ACC112 (cell line): ENCODE results near the gene KRTAP4-9.
"Not testable (repeated sequence)": the region's sequence is repeated elsewhere in the genome, so short reads cannot be mapped to it uniquely, and the experiment has no call there.

ENCODE experiments used
- H2AFZ ChIP-seq: fragments of 200-600 bp; sonication (generic); one replicate; pipeline ENCODE4 v1.6.0; 2017; ENCODE audit warnings: antibody characterized with exemption, low read length; ENCODE audit not compliant: unreplicated experiment
- H3K27ac ChIP-seq: fragments of 200-600 bp; sonication (generic); 2 replicates; pipeline ENCODE4 v1.5.1; 2014; ENCODE audit warnings: low read depth, mild to moderate bottlenecking, antibody characterized with exemption, low read length, moderate library complexity
- H3K27me3 ChIP-seq: fragments of 200-600 bp; sonication (generic); 2 replicates; pipeline ENCODE4 v1.6.1; 2014; ENCODE audit warnings: mild to moderate bottlenecking, antibody characterized with exemption, low read length, moderate library complexity, mixed read lengths; ENCODE audit not compliant: insufficient read depth
- H3K36me3 ChIP-seq: fragments of 200-600 bp; sonication (generic); 2 replicates; pipeline ENCODE4 v1.6.1; 2016; ENCODE audit warnings: mild to moderate bottlenecking, antibody characterized with exemption, low read length, moderate library complexity, mixed read lengths; ENCODE audit not compliant: insufficient read depth
- H3K4me1 ChIP-seq: fragments of 200-600 bp; sonication (generic); one replicate; pipeline ENCODE4 v1.6.1; 2016; ENCODE audit warnings: low read length, mixed read lengths; ENCODE audit not compliant: insufficient read depth, unreplicated experiment, control insufficient read depth
- H3K4me3 ChIP-seq: fragments of 200-600 bp; sonication (generic); 2 replicates; pipeline ENCODE4 v1.5.1; 2014; ENCODE audit warnings: mild to moderate bottlenecking, low read depth, low read length
- H3K79me2 ChIP-seq: fragments of 200-600 bp; sonication (generic); one replicate; pipeline ENCODE4 v1.6.0; 2016; ENCODE audit warnings: low read length; ENCODE audit not compliant: control insufficient read depth, unreplicated experiment, insufficient read depth

Gene KRTAP4-9

DNA sequence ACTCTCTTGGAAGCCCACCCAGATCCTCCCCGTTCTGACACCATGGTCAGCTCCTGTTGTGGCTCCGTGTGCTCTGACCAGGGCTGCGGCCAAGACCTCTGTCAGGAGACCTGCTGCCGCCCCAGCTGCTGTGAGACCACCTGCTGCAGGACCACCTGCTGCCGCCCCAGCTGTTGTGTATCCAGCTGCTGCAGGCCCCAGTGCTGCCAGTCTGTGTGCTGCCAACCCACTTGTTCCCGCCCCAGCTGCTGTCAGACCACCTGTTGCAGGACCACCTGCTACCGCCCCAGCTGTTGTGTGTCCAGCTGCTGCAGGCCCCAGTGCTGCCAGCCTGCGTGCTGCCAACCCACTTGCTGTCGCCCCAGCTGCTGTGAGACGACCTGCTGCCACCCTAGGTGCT, at the start of gene KRTAP4-9:
KRTAP4-9 (plus strand) TSS at position 43 of the 400 bp plus-strand sequence; CDS start at position 43, 0 bp downstream.
- not testable (repeated sequence) for H2AFZ ChIP-seq, H3K4me3 ChIP-seq, H3K27me3 ChIP-seq, H3K36me3 ChIP-seq, H3K79me2 ChIP-seq
- H3K4me1 ChIP-seq, result peaks cover 12% of the 10 kb centered on the region
- H3K27ac ChIP-seq, result peak within 1 kb of the TSS; percentile 50

DNA sequence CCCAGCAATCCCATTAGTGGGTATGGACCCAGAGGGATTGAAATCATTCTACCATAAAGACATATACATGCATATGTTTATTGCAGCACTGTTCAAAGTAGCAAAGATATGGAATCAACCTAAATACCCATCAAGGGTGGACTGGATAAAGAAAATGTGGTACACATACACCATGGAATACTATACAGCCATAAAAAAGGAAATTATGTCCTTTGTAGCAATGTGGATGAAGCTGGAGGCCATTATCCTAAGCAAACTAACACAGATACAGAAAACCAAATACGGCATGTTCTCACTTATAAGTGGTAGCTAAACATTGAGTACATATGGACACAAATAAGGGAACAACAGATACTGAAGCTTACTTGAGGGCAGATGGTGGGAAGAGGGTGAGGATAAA, 47.6 kb upstream of the KRTAP4-9 start:
- no peak overlapping the region for H3K4me3 ChIP-seq
- no peak overlapping the region for H3K27ac ChIP-seq
- no peaks in the 10 kb centered on the region for H3K79me2 ChIP-seq
- peaks cover 38% of the 10 kb centered on the region for H3K4me1 ChIP-seq
- H3K36me3 ChIP-seq, result 0 out of 2 replicates have a peak, but pooled peaks cover 4% of the 10 kb centered on the region
- H3K27me3 ChIP-seq, result no peaks in the 10 kb centered on the region
- H2AFZ ChIP-seq, result no peak overlapping the region

DNA sequence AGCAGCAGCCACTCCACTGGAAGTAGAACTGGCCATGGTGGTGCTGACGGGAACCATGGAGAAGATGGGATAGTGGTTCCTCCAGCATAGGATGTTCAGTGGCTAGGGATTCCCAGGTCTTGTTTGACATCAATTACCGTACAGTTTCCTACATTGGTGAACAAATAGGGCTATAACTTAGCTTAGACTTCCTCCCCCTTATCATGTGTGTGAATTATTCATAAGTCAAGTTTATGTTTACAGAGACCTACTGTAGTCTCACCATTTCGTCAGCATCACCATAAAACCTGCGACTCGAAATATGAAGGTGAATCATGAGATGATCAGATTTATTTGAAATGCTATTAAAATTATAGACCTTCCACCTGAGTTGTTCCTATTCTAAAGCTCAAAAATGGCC, 46.4 kb upstream of the KRTAP4-9 start:
- Histone ChIP-seq H3K4me3 (no peak overlapping the region), H3K27ac (peak overlapping the region; percentile 93), H3K27me3 (no peaks in the 10 kb centered on the region), H3K4me1 (peaks cover 49% of the 10 kb centered on the region), H2AFZ (no peak overlapping the region), H3K36me3 (no peaks in the 10 kb centered on the region), H3K79me2 (no peaks in the 10 kb centered on the region)

DNA sequence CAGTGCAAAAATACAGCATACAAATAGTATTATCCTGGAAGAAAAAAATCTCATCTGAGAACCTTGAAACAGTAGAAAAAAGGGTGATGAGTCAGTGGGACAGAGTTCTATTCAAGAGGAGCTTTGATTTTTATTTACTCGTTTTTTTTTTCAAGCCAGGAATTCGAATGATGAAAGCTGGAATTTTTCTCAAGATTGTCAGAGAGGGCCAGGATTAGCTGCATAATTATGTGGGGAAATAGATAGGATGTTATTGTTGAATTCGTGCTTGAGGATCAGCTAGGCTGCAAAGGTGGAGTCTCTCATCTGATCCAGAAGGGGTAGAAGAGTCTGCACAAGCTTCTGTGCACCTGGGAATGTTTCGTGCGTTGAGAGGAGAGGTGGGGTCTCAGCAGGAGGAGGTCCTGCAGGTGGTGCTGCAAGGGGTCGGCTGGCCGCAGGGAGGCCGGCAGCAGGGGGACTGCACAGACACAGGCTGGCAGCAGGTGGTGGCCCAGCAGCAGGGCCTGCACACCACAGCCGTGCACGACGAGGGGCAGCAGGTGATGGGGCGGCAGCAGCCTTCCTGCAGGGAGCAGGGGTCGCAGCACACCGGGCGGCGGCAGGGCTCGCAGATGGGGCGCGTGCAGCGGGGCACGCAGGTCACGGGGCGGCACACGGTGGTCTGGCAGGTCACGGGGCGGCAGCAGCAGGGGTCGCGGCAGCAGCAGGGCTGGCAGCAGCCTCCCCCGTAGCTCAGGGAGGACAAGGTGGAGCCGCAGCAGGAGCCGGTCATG, 45.7 kb upstream of the KRTAP4-9 start:
- not testable (repeated sequence) for H3K4me3 ChIP-seq, H3K79me2 ChIP-seq, H3K36me3 ChIP-seq, H3K27me3 ChIP-seq, H2AFZ ChIP-seq
- Histone ChIP-seq H3K27ac (peak overlapping the region; percentile 93), H3K4me1 (peaks cover 49% of the 10 kb centered on the region)

DNA sequence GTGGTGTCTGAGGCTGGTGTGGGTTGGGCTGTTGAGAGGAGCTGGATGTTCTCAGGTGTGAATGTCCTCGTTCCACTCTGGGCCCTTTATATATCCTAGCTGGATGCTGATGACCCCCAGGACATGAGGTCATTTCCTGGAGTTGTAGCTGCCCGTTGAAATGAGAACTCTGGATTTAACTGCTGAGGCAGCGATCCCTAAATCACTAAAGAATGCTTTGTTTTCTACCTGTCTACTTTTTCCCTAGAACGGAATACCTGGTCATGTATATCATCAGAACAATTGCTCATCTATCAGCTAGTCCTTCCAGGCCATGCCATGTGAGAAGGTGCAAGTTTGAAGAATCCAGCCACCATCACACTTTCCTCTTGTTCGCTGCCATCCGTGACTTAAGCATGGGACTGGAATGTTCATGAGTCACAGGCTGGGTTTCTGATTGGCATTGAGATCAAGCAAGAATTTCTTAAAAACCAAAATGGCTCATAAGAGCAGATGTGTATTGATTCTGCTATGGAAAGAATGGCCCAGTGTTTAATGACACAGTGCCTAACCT, 45.1 kb upstream of the KRTAP4-9 start, which contains the start of gene KRTAP2-3:
KRTAP2-3 (minus strand) TSS at position 63 of the 553 bp plus-strand sequence. CDS start 64 bp downstream, outside the sequence.
- H3K27ac ChIP-seq, result peak within 1 kb of the TSS; percentile 93
- no peaks in the 10 kb centered on the region for H3K27me3 ChIP-seq
- H3K4me1 ChIP-seq, result peaks cover 49% of the 10 kb centered on the region
- H3K79me2 ChIP-seq, result no peaks in the 10 kb centered on the region
- no peak within 1 kb of the TSS; the same call in 1 of the 2 replicates for H3K4me3 ChIP-seq
- H3K36me3 ChIP-seq, result no peaks in the 10 kb centered on the region
- peak within 1 kb of the TSS; percentile 53 for H2AFZ ChIP-seq

DNA sequence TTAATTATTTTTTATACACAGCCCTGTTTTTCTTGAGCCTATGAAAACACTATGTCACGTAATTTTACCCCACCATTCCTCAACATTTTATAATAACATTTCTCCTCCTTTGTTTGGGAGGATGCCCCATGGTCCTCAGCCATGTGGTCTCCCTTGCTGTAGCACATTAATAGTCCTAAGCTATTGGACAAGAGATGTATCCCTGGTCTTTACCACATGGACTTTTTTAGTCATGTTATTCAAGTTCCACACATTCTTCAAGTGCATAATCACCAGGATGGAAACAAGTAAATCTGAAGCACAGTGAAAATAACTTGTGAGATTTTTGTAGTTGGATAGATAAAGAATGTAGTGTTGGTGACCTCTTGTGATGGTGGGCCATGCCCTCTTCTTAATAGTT, 43.2 kb upstream of the KRTAP4-9 start:
- H2AFZ ChIP-seq, result peak overlapping the region; percentile 58
- no peaks in the 10 kb centered on the region for H3K27me3 ChIP-seq
- no peaks in the 10 kb centered on the region for H3K79me2 ChIP-seq
- peaks cover 60% of the 10 kb centered on the region for H3K4me1 ChIP-seq
- H3K27ac ChIP-seq, result peak overlapping the region; percentile 93
- no peaks in the 10 kb centered on the region for H3K36me3 ChIP-seq
- no peak overlapping the region for H3K4me3 ChIP-seq

DNA sequence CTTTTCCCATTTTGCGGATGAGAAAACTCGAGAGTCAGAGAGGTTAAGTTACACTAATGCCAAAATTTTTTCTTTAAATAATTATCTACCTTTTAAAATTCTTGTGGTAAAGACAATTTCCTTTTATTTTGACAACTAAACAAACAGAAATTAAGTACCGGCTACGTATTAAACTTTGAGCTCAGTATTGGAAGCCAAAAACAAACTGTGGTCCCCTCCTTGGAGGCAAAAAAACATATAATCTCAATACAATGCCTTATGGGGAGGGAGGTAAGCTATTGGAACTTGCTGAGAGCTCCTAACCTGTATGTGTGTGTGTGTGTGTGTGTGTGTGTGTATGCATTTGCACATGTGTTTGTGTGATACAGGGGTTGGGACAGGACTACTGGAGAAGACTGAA, 41.7 kb upstream of the KRTAP4-9 start:
- Histone ChIP-seq H3K4me1 (peaks cover 62% of the 10 kb centered on the region), H3K27me3 (no peaks in the 10 kb centered on the region), H3K27ac (peak overlapping the region; percentile 93; the same call in 1 of the 2 replicates), H3K79me2 (no peaks in the 10 kb centered on the region), H3K36me3 (no peaks in the 10 kb centered on the region), H3K4me3 (no peak overlapping the region), H2AFZ (no peak overlapping the region)

DNA sequence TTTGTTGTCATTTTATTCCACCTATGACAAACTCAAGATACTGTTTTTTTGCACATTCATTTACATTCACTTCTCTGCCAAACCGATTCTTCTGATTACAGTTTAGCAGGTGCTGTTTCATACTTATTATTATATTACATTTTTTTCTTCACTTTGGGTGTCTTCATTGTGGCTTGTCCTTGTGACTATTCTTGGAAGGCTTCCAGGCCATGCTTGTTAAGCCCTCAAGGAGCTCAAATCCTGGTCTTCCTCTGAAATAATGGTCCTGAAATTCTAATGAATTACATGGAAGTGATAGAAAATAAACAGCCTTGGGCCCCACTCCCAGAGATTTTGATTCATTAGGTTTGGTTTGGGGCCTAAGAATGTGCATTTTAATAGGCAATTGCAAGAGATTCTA, 40.9 kb upstream of the KRTAP4-9 start:
- Histone ChIP-seq H3K4me3 (no peak overlapping the region), H3K27ac (no peak overlapping the region), H3K4me1 (peaks cover 55% of the 10 kb centered on the region)

DNA sequence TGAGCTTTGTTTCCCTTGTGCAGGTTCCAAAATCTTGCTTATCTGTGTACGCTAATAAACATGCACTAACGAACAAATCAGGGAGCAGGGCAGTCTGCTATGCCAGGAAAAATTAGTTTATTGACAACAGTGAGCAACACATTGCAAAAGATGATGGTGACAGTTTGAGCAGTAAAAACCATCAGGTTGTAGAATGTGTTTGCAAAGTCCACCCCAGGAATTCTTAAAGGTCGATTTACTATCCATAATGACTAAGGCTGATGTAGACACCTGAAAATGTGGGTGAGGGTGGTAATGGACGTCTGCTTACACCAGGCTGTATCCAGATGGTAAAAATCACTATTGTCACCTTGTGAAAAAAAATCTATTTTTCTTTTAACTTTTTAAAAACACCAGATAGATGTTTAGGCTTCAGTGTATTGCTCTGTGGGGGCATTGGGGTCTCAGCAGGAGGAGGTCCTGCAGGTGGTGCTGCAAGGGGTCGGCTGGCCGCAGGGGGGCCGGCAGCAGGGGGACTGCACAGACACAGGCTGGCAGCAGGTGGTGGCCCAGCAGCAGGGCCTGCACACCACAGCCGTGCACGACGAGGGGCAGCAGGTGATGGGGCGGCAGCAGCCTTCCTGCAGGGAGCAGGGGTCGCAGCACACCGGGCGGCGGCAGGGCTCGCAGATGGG, 40.0 kb upstream of the KRTAP4-9 start:
- H3K4me3 ChIP-seq, H3K36me3 ChIP-seq, H3K27ac ChIP-seq, H3K79me2 ChIP-seq, H2AFZ ChIP-seq, H3K27me3 ChIP-seq: not testable (repeated sequence)
- peaks cover 49% of the 10 kb centered on the region for H3K4me1 ChIP-seq

More for the DNA sequence above, 40.9 kb upstream of the KRTAP4-9 start:
- Histone ChIP-seq H2AFZ (no peak overlapping the region), H3K79me2 (no peaks in the 10 kb centered on the region), H3K27me3 (no peaks in the 10 kb centered on the region), H3K36me3 (no peaks in the 10 kb centered on the region)

DNA sequence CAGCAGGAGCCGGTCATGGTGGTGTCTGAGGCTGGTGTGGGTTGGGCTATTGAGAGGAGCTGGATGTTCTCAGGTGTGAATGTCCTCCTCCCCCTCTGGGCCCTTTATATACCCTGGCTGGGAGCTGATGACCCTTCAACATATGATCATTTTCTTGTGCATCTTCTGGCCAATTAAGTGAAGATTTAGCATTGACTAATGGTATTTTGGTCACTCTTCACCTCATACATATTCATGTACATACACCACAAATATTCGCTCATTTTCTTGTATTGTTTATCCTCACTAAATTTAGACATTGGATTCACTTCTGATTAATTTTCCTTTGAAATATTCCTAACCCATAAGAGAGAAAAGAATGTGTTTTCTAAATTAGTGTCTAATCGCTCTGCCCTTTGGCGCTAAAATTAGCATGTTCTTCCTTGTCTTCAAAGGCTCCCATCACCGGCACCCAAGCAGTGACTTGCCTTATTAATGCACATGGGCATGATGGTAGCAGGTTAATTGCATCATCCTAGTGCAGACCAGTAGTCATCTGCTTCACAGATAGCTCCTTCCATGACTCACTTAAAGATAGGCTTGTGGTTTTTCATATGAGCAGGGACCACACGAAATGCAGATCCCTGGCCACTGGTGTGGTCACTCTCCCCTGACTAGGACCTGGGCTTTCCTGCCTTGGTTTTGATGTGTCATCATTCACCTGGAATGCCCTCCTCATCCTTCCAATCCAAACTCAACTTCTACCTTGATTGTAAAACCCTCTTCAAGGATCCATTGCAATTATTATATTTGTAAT, 39.2 kb upstream of the KRTAP4-9 start, which contains the start of gene KRTAP2-4:
KRTAP2-4 (minus strand) TSS at position 51 of the 796 bp plus-strand sequence; CDS start at position 17, 34 bp downstream.
- H3K4me1 ChIP-seq, result peaks cover 41% of the 10 kb centered on the region
- H3K27me3 ChIP-seq, result no peaks in the 10 kb centered on the region
- peak within 1 kb of the TSS; percentile 65 for H3K27ac ChIP-seq

More for the DNA sequence above, 39.2 kb upstream of the KRTAP4-9 start, which contains the start of gene KRTAP2-4:
- Histone ChIP-seq H3K79me2 (no peaks in the 10 kb centered on the region), H2AFZ (no peak within 1 kb of the TSS), H3K4me3 (no peak within 1 kb of the TSS), H3K36me3 (no peaks in the 10 kb centered on the region)
